ENCODE data around the gene PLXNB1. TPM values are rescaled to one million over a fixed set of nuclear protein-coding genes. Genes with fewer than 3 reads are reported as not detected.

PLXNB1 gene
- total and polyA plus RNA-seq, 10 of the 15 experiments (the other 5 are each of a cell fraction or from before 2014, with no cell fraction given), result 0.18 to 15.1 (median 5.3) TPM

DNA sequence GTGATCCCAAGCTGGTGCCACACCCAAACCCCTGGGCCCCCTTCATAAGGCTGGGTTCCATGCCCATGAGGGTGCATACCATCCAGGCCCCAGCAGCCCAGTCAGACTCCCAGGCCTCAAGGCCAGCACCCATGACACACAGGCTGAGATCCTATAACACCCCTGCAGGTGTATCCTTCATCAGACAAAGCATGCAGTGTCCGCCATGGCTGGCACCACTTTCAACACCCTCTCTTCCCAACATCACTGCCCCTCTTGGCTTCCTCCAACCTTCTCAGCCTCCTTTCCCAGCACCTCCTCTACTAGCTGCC is 6.5 kb upstream of the PLXNB1 start:
- 38% methylated on average over 1 of the region's 1 CpG for WGBS (ENCODE audit: insufficient coverage, insufficient replicate concordance, low lambda C conversion rate, missing lambda C conversion rate)
- Histone ChIP-seq H3K4me1 (ENCODE audit: control insufficient read depth, insufficient read depth, low read length) (peaks cover 25% of the 10 kb centered on the region), H3K9me3 (replicated peaks; ENCODE audit: control insufficient read depth, insufficient read depth, low read length) (no peaks in the 10 kb centered on the region), H3K27me3 (replicated peaks in 1 of 2; ENCODE audit: control insufficient read depth in 2 of 2, insufficient read depth in 2 of 2, low read length in 1 of 2) (no peaks in the 10 kb centered on the region), H2AFZ (ENCODE audit: control insufficient read depth, low read depth, low read length) (no peak overlapping the region), H3K4me3 (no peak overlapping the region), H3K79me2 (ENCODE audit: control insufficient read depth, insufficient read depth, low read length) (peaks cover 26% of the 10 kb centered on the region), H4K20me1 (ENCODE audit: control insufficient read depth, insufficient read depth) (no peaks in the 10 kb centered on the region), H3K27ac (ENCODE audit: control insufficient read depth, insufficient read depth) (no peak overlapping the region; the same call in 1 of the 2 replicates), H3K36me3 (ENCODE audit: control insufficient read depth in 2 of 2, insufficient read depth in 2 of 2, low read length in 1 of 2) (peaks cover 2 to 16% of the 10 kb centered on the region in 2 experiments; a peak in 2 of 4 replicates), H3K4me2 (ENCODE audit: control insufficient read depth, insufficient read depth) (no peak overlapping the region), H3K9ac (ENCODE audit: control insufficient read depth, insufficient read depth, low read length) (no peak overlapping the region)
- CTCF ChIA-PET, result interaction anchor here (0.6 to 12.5 kb wide), 95 partner anchors 10 to 958 kb away, joined by 3 to 757 read pairs (median 6); partner anchors contain the start of genes ATRIP, CAMP, CDC25A and IP6K2
- RAD21 ChIA-PET (ENCODE audit: unreplicated experiment), result interaction anchor here (0.6 to 4.9 kb wide), 63 partner anchors 9 to 571 kb away, joined by 3 to 259 read pairs (median 4); partner anchors contain the start of genes ATRIP, CDC25A, PFKFB4 and SLC26A6
- in situ Hi-C loops (cut with MboI), result loop anchor here (5.0 kb wide), 3 partner anchors 34 to 204 kb away; no protein-coding TSS in a partner anchor
- BruUV-seq (replicated peaks), result no TSS peak
- POLR2A ChIA-PET, result interaction anchor here (0.6 to 2.4 kb wide), 16 partner anchors 10 to 242 kb away, joined by 3 to 11 read pairs (median 4); partner anchors contain the start of genes ATRIP and PFKFB4
- SMC1A ChIA-PET (ENCODE audit: uncharacterized antibody, unreplicated experiment), result interaction anchor here (0.6 to 11.5 kb wide), 63 partner anchors 9 to 253 kb away, joined by 3 to 287 read pairs (median 6); partner anchors contain the start of genes ATRIP, CDC25A, FBXW12 and PFKFB4
- intact Hi-C loops (cut with micrococcal nuclease; ENCODE audit: unreplicated experiment), result loop anchor here (1.0 kb wide), 3 partner anchors 35 to 204 kb away; no protein-coding TSS in a partner anchor
- no peak for ATAC-seq
- FAIRE-seq, result no peak
- no peak for DNase-seq (ENCODE audit: low read depth, low spot score)
- no peak for TF ChIP-seq GABPA (IDR thresholded peaks at IDR 0.05; ENCODE audit: low read depth)
- TF ChIP-seq SUPT20H (IDR thresholded peaks at IDR 0.05; ENCODE audit: borderline replicate concordance, control insufficient read depth, low read depth, low read length), result no peak
- TF ChIP-seq, protein P1, sequence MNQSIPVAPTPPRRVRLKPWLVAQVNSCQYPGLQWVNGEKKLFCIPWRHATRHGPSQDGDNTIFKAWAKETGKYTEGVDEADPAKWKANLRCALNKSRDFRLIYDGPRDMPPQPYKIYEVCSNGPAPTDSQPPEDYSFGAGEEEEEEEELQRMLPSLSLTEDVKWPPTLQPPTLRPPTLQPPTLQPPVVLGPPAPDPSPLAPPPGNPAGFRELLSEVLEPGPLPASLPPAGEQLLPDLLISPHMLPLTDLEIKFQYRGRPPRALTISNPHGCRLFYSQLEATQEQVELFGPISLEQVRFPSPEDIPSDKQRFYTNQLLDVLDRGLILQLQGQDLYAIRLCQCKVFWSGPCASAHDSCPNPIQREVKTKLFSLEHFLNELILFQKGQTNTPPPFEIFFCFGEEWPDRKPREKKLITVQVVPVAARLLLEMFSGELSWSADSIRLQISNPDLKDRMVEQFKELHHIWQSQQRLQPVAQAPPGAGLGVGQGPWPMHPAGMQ (IDR thresholded peaks at IDR 0.05; ENCODE audit: borderline replicate concordance), result no peak
- no peak for TF ChIP-seq KLF5 (IDR thresholded peaks at IDR 0.05; ENCODE audit: partially characterized antibody)
- no peak for TF ChIP-seq CHD4 (IDR thresholded peaks at IDR 0.05)
- TF ChIP-seq POLR2A (IDR thresholded peaks at IDR 0.05; ENCODE audit: low read depth, low read length), result no peak
- TF ChIP-seq, protein P2, sequence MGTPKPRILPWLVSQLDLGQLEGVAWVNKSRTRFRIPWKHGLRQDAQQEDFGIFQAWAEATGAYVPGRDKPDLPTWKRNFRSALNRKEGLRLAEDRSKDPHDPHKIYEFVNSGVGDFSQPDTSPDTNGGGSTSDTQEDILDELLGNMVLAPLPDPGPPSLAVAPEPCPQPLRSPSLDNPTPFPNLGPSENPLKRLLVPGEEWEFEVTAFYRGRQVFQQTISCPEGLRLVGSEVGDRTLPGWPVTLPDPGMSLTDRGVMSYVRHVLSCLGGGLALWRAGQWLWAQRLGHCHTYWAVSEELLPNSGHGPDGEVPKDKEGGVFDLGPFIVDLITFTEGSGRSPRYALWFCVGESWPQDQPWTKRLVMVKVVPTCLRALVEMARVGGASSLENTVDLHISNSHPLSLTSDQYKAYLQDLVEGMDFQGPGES (IDR thresholded peaks at IDR 0.05), result no peak
- TF ChIP-seq MEF2B (IDR thresholded peaks at IDR 0.05; ENCODE audit: partially characterized antibody, poor library complexity, severe bottlenecking), result no peak
- TF ChIP-seq TBL1XR1 (IDR thresholded peaks at IDR 0.05; ENCODE audit: low read depth, low read length), result no peak
- no peak for TF ChIP-seq ZNF384 (IDR thresholded peaks at IDR 0.05; ENCODE audit: borderline replicate concordance, low read depth, low read length)
- no peak for TF ChIP-seq ASH2L (IDR thresholded peaks at IDR 0.05; ENCODE audit: borderline replicate concordance, low read depth)
- TF ChIP-seq, protein P3, sequence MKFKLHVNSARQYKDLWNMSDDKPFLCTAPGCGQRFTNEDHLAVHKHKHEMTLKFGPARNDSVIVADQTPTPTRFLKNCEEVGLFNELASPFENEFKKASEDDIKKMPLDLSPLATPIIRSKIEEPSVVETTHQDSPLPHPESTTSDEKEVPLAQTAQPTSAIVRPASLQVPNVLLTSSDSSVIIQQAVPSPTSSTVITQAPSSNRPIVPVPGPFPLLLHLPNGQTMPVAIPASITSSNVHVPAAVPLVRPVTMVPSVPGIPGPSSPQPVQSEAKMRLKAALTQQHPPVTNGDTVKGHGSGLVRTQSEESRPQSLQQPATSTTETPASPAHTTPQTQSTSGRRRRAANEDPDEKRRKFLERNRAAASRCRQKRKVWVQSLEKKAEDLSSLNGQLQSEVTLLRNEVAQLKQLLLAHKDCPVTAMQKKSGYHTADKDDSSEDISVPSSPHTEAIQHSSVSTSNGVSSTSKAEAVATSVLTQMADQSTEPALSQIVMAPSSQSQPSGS (IDR thresholded peaks at IDR 0.05; ENCODE audit: low read length), result no peak
- TF ChIP-seq PAX8 (IDR thresholded peaks at IDR 0.05), result no peak
- TF ChIP-seq NRF1 (conservative IDR thresholded peaks at IDR 0.05; ENCODE audit: low read depth, low read length), result no peak
- no peak for TF ChIP-seq DPF2 (IDR thresholded peaks at IDR 0.05)
- no peak for TF ChIP-seq ETV6 (conservative IDR thresholded peaks at IDR 0.05 in 1 of 2, IDR thresholded peaks at IDR 0.05 in 1 of 2; ENCODE audit: borderline replicate concordance in 1 of 2, low read depth in 1 of 2)
- TF ChIP-seq BMI1 (IDR thresholded peaks at IDR 0.05; ENCODE audit: borderline replicate concordance), result no peak
- no peak for TF ChIP-seq BRCA1 (IDR thresholded peaks at IDR 0.05; ENCODE audit: low read depth, low read length)
- TF ChIP-seq POLR2AphosphoS2 (IDR thresholded peaks at IDR 0.05; ENCODE audit: low read depth, low read length), result no peak
- TF ChIP-seq, protein P4, sequence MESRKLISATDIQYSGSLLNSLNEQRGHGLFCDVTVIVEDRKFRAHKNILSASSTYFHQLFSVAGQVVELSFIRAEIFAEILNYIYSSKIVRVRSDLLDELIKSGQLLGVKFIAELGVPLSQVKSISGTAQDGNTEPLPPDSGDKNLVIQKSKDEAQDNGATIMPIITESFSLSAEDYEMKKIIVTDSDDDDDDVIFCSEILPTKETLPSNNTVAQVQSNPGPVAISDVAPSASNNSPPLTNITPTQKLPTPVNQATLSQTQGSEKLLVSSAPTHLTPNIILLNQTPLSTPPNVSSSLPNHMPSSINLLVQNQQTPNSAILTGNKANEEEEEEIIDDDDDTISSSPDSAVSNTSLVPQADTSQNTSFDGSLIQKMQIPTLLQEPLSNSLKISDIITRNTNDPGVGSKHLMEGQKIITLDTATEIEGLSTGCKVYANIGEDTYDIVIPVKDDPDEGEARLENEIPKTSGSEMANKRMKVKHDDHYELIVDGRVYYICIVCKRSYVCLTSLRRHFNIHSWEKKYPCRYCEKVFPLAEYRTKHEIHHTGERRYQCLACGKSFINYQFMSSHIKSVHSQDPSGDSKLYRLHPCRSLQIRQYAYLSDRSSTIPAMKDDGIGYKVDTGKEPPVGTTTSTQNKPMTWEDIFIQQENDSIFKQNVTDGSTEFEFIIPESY (IDR thresholded peaks at IDR 0.05), result no peak
